ENCODE data around the gene CYB561. TPM values are rescaled to one million over a fixed set of nuclear protein-coding genes. Genes with fewer than 3 reads are reported as not detected.
"Not testable (repeated sequence)": the region's sequence is repeated elsewhere in the genome, so short reads cannot be mapped to it uniquely, and the experiment has no call there.

CYB561 gene
- total RNA-seq, 1 experiment from 2014 or later, result 104 TPM

- DNase-seq (ENCODE audit: low spot score), result no peak
These were observed 33.5 kb upstream of the CYB561 start for GRCh38 chr17:63479495-63480184.

DNA sequence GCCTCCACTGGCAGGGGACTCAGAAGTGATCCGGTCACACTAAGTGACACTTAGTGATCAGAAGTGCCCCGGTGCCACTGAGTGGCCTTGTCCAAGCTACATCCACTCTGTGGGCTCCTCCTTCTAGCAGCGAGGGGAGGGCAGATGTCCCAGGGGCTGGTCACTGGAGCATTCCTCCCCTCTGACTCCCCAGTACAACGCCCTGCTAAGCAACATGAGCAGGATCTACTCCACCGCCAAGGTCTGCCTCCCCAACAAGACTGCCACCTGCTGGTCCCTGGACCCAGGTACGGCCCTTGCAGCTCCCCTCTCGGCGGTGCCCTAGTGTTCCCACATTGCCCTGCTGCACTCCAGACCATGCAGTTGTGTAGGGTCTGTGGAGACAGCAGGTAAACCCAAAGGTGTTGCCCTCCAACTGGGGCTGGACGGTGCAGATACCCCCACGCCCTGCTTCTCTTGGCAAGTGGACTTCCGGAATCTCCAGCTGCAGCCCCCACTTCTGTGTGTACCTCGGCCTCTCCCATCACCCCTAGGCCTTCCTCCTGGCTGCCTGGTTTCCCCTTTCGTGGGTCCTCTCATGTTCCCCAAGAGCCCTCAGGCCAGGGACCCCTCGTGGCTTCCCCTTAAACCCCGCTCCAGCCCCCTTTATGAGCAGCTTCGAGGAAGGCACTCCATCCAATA lies 32.8 kb upstream of the CYB561 start:
- peak; percentile 86 for DNase-seq (ENCODE audit: low spot score)

DNA sequence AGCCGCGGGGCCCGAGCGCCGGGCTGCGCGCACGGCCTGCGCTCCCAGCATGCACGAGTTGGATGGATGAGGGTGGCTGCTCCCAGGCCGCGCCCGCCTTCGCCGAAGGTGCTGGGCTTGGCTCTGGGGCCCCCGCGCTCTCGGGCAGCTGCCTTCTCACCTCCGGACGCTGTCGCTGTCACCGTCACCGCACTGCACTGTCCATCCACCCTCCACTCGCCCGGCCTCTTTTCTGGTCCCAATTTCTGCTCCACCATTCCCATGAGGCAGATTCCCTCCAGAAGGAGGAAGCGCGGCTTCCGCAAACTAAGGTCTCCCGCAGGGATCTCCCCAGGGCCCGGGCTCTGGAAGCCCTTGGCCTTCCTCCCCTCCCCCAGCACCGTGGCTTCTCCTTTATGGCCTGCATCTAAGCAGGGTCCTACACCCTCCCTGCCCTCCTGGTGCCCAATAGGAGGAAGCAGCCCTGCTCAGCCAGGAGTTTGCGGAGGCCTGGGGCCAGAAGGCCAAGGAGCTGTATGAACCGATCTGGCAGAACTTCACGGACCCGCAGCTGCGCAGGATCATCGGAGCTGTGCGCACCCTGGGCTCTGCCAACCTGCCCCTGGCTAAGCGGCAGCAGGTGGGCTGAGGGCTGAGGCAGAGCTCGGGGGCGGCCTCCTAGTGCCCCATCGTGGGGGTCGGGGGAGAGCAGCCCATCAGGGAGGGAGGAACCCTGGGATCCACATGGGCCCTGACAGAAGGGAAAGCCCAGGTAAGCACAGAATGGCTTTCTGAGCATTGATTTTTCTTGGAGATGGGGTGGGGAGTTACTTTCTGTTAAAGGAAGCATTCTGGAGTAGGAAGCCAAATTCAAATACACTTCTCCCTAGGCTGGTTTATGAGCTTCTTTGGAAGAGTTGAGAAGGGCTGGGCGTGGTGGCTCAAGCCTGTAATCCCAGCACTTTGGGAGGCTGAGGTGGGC lies 31.7 kb upstream of the CYB561 start:
- DNase-seq (ENCODE audit: low spot score), result no peak

DNA sequence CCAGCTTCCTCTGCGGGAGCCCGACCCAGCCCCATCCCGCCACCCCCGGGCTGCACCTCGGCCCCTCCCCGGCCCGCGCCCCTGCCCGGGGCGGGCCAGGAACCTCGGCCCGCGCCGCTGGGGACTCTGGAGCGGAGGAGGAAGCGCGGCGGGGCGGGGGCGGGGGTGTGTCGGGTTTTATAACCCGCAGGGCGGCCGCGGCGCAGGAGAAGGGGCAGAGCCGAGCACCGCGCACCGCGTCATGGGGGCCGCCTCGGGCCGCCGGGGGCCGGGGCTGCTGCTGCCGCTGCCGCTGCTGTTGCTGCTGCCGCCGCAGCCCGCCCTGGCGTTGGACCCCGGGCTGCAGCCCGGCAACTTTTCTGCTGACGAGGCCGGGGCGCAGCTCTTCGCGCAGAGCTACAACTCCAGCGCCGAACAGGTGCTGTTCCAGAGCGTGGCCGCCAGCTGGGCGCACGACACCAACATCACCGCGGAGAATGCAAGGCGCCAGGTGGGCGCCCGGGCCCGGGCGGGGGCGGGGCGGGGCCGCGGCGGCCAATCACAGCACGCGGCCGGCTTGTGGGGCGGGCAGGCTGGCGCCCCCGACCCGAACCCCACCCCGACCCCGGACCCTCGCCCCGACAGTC lies 30.9 kb upstream of the CYB561 start, which contains the start of gene ACE:
Gene ACE, plus strand, starts transcription at position 208 of the 626 bp plus-strand sequence. Its CDS starts 34 bp downstream, at position 242.
- DNase-seq (ENCODE audit: low spot score), result no peak

DNA sequence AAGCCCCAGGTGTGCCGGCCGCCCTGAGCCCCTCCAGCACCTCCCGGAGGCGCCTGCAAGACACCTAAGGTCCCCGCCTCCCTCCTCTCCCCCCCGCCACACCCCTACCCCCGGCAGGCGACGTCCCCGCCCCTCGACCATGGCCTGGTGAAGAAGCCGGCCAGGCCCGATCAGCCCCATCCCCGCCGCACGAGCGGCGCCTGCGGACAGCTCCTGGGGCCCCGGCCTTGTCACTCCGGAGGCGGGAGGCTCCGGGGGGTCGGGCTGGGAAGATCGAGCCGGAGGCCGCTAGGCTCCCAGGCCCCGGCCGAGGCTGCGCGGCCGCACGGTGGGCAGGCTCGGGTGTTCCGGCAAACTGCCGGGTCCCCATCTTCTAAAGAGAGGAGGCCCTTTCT lies 30.4 kb upstream of the CYB561 start:
- DNase-seq (ENCODE audit: low spot score), result no peak

- no peak for DNase-seq (ENCODE audit: low spot score)
These were observed 29.6 kb upstream of the CYB561 start for GRCh38 chr17:63475491-63476412.

- no peak for DNase-seq (ENCODE audit: low spot score)
These were observed 28.7 kb upstream of the CYB561 start for GRCh38 chr17:63474586-63475460.

- no peak for DNase-seq (ENCODE audit: low spot score)
These were observed 28.1 kb upstream of the CYB561 start for GRCh38 chr17:63474174-63474573.

DNA sequence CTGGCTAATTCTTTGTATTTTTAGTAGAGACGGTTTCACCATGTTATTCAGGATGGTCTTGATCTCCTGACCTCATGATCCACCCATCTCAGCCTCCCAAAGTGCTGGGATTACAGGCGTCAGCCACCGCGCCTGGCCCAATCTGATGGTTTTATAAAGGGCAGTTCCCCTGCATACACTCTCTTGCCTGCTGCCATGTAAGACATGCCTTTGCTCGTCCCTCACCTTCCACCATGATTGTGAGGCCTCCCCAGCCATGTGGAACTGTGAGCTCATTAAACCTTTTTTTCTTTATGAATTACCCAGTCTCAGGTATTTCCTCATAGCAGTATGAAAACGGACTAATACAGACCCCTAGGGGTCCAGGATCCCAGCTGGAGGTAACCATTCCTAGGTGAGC lies 22.0 kb upstream of the CYB561 start:
- DNase-seq (ENCODE audit: low spot score), result not testable (repeated sequence)

DNA sequence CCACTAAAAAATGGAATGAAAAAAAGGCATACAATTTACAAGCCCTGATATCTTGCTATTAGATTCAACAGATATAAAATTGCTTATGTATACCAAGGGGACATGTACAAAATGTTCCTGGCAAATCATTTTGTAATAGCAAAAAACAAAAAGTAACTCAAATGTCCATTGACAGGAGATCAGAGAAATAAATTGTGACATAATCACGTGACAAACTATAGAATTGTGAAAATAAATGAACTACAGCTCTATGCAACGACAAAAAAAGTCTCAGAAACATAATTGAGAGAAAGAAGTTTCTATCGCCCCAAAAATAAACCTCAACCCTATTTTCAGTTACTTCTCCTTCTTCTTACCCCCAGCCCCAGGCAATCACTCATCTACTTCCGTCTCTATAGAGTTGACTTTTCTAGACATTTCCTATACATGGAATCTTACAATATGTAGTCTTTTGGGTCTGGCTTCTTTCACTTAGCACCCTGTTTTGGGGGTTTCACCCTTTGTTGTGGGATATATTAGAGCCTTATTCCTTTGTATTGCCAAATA lies 18.7 kb upstream of the CYB561 start:
- no peak for DNase-seq (ENCODE audit: low spot score)

DNA sequence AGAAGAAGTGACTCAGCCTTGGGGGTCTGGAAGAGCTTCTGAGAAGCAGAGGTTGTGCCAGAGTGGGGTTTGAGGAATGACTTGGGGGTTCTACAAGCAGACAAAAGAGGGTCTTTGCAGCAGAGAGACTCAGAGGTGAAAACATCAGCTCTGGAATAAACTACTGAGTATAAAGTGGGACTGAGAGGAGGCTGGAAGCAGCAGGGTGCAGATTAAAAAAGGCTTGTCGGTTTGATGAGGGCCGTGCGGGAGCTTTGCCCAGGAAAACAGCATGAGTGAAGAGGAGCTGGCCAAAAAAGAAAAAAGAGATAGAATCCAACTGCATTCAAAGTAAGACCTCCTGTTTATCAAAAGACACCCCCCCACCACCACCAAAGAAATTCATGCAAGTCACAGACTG lies 17.7 kb upstream of the CYB561 start:
- DNase-seq (ENCODE audit: low spot score), result no peak

DNA sequence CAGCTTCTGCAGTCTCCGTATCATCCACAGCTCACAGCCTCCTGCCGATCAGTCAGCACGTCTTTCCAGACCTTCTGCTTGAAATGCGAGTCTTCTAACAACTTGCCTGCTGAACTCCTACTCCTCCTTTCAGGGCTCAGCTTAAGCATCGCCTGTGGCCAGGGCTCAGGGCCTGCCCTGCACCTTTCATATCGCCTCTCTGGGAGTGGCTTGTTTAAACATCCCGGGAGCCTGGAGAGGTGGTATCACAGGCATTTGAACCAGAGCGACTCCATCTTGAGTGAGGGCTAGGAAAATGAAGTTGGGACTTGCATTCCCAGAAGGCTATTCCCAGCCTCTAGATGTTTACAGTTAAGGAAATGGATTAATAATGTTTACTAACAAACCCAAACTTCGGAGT lies 13.9 kb upstream of the CYB561 start:
- DNase-seq (ENCODE audit: low spot score), result no peak

- DNase-seq (ENCODE audit: low spot score), result no peak
These were observed 12.4 kb upstream of the CYB561 start for GRCh38 chr17:63458478-63458877.

GRCh38 chr17:63455417-63455816 lies 9.3 kb upstream of the CYB561 start:
- no peak for DNase-seq (ENCODE audit: low spot score)

DNA sequence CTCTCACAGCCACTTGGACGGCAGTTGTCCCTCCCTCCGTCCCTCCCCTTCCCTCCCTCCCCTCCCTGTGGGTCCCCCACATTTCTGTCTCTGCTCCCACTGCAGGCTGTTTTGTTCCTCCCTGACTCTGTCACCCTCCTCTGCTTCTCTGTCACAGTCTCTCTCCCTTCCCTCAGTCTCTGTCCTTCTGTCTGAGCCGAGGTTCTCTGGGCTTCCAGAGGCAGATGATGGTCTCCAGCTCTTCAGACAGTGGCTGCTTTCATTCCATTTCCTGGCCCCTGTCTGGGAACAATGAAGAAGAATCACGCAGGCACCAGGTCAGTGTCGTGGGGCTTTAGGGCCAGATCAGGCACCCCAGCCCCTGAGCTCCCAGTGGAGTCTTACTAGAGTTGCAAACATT lies 8.8 kb upstream of the CYB561 start:
- no peak for DNase-seq (ENCODE audit: low spot score)

GRCh38 chr17:63454357-63454756 lies 8.3 kb upstream of the CYB561 start:
- DNase-seq (ENCODE audit: low spot score), result not testable (repeated sequence)

DNA sequence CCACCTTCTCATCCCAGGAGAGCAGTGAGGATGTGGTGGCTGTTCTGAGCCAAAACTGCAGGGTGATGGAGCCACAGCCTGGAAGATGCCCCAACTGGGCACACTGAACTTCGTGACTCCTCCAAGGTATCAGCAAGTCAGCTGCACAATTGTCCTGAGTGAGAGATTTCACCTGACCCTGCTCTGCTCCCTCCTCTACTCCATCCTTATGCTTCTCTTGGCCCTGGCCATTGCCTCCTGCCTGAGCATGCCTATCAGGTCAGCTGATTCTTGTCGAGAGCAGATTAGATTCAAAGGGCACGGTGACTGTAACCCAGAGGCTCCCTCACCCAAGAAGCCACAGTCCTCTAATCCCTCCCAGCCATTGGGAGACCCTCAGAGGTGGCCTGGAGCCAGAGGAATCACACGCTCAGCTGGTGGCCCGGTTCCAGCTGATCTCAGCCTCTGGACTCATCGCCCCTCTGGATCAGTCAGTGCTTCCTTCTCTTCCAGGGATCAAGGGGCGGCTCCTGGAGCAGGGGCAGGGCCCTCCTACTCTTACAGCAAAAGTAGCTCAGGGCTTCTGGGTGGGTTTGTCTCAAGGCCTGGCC lies 7.0 kb upstream of the CYB561 start:
- DNase-seq (ENCODE audit: low spot score), result no peak

- no peak for DNase-seq (ENCODE audit: low spot score)
These were observed 6.2 kb upstream of the CYB561 start for GRCh38 chr17:63452046-63452961.
